ENCODE data around the gene MED10.
"Not testable (repeated sequence)": the region's sequence is repeated elsewhere in the genome, so short reads cannot be mapped to it uniquely, and the experiment has no call there.

The MED10 gene

DNA sequence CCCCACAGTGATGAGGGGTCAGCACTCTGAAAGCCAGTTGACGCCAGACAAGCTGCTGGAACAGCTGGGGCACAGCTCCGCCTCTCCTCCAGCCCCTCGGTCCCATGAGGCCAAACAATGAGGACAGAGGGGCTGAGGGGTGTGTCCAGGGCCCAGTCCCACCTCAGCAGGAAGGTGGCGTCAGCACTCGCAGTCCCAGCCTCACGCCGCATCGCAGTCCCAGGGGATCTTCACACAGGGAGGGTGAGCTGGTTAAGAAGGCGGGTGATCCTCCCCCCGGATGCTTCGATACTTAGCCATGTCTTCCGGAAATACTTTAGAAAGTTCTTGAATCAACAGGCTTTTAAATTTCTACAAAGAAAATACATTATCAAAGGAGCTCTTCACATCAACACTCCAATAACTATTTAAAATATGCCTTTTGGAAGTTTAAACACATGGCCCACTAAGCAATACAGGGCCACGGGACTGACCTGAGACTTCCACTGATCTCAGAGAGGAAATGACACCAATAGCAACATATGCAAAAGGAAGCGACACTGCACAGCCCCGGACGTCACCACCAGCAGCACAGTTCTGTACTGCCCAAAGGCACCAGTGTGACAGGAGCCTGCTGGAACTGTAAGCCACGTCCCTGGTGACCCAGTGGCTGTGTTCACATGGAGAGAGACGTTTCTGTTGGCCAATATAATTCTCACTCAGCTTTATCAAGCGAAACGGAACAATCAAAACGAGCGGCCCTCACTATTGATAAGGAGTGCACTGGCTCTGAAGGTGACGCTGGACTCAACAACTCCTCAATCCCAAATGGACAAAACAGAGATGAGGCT lies 5.9 kb downstream of the MED10 start:
- DNase-seq (ENCODE audit: low read depth), result no peak

DNA sequence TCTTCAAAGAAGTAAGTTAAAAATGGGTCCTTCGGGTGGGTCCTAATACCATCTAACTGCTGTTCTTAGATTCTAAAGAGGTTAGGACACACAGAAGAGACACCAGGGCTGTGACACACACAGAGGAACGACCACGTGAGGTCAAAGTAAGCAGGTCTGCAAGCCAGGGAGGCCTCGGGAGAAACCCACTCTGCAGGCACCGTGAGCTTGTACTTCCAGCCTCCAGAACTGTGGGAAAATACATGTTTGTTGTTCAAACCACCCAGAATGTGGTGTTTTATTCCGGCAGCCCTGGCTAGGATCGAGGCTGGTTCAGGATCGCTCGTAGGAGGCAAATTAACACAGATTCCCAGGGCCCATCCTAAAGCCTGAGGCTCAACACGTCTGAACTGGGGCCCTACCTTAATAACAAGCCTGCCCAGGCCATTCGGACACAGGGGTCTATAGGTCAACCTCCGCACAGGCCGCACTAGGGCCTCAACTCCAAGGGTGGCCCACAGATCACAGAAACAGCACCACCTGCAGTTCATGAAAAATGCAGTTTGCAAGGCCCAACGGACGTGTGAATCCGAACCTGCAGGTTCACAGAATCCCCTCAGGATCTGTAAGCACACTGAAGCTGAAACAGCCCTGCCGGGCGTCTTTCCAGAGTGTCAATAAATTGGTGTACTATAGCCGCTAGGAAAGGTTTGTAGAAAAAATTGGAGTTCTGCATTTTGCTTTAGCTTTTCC lies 7.1 kb downstream of the MED10 start:
- DNase-seq (ENCODE audit: low read depth), result no peak

DNA sequence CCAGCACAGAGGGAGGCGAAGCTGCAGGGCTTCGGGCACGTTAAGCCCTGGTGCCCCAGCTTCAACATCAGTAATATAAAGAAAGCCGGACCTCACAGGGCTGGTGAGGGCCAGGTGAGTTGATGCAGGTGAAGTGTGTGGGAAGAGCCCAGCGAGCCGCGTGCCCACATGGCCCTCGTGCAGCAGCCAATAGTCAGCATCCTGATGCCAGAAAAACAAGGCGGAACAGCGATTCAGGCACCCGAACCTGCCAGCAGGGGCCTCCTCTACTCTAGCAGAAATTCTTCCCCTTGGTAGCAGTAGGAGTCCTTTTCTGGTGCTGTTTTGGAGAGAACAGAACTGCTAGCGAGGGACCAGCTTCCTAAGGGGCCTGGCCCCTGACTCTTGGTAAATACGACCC lies 7.8 kb downstream of the MED10 start:
- DNase-seq (ENCODE audit: low read depth), result no peak

DNA sequence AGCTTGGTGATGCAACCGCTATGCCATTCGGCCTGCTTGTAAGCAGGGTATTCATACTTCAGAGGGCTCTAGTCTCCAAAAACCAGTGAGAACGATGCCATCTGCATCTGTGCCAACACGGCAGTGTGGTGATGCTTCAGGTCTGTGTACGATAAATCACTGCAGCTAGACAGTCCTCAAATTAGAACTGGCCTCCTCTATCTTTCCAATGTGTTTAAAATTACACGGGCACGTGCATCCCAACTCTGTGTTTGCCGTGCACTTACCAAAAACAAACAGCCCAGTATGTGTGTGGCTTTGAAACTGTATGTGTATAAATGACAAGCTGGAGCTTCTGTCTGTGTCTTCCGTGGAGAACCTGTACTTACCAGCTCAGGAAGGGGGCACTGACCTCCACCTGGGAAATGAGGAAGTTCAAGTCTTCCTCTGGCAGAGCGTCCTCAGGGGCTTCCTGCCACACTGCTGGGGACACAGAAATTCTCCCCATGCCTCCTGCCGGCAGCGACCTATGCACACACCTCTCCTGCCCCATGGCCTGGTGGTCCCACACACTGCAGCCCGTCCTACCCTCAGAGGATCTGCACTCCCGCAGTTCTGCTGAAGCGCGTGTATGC lies 12.3 kb downstream of the MED10 start:
- DNase-seq (ENCODE audit: low read depth), result no peak

DNA sequence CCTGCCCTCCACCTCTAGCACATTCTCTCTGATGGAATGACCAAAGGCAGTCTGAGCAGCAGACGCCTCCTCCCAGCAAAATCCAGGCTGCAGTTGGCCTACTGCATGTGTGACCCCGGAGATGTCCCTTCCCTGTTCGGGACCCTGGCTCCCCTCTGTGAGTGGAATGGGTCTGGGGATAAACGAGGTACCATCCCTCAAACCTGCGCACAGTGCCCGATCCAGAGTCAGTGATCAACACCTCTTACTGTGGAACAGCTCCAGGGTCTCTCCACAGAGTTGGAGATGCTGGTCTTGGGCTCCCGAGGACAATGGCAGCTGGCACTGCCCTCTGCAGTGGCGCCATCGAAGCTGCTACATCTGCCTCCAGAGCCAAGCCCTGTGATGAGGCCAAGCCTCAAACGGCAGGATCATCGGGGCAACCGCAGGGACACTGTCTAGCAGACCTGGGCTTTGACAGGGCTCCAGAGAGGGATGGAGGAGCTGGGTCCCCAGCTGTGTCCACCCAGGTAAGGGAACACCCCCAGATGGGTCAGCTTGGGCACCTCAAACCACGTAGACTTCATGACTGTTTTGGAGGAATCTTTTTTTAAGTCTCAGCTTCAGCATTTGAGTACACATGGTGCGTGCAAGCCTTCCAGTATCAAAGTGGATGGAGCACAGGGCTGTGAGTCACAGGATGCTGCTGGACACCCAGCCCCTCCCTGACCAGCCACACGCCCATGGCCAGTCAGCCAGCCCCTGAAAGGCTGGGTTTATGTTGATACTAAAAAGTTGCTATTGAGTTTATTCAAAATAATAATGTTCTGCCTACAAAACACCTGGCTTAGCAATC lies 13.0 kb downstream of the MED10 start:
- DNase-seq (ENCODE audit: low read depth), result no peak

DNA sequence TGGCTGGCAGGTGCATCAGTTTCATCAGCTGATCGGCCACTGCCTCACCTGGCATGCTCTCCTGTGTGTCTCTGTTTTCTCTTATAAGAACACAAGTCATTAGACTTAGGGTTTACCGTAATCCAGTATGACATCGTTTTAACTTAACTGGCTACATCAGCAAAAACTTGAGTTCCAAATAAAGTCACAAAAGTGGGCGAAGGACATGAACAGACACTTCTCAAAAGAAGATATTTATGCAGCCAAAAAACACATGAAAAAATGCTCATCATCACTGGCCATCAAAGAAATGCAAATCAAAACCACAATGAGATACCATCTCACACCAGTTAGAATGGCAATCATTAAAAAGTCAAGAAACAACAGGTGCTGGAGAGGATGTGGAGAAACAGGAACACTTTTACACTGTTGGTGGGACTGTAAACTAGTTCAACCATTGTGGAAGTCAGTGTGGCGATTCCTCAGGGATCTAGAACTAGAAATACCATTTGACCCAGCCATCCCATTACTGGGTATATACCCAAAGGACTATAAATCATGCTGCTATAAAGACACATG lies 14.8 kb downstream of the MED10 start:
- DNase-seq (ENCODE audit: low read depth), result not testable (repeated sequence)

DNA sequence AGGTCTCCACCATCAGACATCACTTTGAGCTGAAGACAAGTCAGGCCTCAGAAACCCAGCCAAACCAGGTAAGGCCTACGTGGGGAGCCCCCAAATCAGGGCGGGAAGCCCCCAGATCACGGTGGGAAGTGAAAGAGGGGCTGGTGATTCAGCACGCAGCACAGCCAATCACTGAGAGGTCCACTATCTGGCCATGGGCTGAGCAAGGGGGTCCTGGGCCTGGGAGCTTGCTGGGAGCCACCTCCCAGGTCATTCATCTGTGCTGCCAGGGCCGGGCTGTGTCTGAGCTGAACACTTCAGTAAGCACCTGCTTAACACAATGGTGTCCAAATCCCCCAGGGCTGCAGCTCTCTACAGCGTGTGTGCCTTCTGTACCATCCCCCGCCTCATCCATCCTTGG lies 15.5 kb downstream of the MED10 start:
- no peak for DNase-seq (ENCODE audit: low read depth)

DNA sequence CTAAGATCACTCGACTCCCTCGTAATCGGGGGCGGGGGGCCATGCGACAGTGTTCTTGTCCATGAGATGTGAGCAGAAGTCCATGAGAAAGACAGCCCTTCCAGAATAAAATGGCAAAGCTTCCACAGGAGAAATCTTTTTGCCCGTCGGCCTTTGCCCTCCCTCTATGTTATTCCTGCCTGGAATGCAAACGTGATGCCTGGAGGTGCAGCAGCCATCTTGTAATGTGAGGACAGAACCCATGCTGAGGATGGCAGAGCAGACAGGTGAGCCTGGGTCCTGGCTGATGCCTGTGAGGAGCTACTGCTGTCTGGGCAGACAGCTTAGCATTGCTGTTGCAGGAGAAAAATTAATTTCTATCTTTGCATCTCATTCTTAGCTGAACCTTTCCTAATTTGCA lies 17.2 kb downstream of the MED10 start:
- no peak for DNase-seq (ENCODE audit: low read depth)

DNA sequence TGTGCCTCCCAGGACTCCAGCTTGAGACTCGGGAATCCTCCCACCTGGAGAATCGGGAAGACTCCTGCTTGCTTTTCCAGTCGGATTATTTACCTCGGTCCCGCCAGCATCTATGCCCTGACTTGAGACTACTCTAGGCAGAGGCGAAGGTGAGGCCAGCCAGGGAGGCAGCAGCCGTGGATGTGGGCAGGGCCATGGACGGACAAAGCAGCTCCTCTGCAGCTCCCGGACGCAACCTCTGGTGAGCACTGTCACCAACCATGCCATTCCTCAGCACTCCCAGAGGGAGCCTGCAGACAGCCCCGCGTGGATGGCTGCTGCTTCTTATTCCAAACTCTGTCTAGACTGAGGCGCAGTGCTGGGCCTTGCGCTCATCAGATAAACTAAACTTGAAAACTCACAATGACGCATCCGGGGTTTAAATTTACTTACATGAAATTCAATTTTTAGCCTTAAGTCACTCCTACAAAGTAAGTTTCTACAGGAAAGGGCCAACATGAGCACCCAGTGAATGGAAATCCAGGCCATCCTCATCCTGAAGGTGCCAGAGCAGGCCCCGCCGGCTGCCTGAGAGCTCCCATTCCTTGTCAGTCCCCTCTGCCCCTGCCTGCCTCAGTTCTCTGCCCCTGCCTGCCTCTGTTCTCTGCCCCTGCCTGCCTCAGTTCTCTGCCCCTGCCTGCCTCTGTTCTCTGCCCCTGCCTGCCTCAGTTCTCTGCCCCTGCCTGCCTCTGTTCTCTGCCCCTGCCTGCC lies 17.8 kb downstream of the MED10 start:
- no peak for DNase-seq (ENCODE audit: low read depth)

DNA sequence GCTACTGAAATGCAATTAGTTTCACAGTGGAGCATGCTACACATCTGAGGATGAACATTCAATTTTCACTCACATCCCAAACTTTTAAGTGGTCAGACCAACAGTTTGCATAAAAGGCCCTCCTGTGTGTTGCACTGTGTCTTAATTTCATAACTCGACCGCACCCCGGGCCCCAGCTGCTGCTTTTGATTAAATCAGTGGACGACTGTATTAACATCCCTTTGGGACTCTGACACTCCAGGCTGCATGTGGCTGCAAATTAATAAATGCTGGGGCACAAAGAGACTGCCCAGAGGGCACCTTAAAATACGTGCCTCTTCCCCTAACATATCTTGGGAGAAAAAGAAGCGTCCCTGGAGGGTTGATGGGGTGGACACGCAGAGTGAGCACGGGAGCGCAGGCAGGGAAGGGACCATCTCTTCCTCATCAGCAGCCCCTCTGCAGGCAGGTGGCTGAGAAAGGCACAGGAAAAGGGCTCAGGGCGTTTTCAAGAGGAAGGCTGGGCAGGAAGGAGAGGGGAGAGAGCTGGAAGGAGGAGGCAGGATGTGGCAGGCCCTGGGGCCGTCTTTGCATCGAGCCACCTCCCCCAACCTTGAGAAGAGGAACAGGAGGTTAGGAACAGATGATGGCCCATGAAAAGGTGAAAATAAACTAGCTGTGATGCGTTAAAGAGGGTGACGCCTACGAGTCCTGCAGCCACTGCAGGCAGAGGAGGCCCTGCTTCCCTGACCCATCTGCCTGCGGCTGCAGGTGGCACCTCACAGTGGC lies 18.6 kb downstream of the MED10 start:
- DNase-seq (ENCODE audit: low read depth), result no peak

DNA sequence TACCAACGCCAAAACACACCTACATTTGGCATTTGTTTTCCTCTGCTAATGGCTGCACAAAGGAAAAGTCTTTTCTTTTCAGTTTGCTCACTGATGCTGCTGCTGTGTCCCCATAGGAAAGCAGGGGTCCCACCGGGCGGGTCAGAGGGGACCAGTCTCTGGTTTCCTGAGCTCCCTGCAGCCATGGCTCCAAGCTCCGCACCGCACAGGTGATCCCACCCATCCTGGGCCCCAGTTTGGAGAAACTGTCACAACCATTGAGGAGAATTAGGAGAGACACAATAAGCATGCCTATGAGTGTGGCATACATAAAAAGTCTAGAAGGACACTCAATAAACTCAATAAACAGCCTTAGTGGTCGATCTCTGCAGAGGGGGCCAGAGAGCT lies 19.9 kb downstream of the MED10 start:
- DNase-seq (ENCODE audit: low read depth), result no peak

DNA sequence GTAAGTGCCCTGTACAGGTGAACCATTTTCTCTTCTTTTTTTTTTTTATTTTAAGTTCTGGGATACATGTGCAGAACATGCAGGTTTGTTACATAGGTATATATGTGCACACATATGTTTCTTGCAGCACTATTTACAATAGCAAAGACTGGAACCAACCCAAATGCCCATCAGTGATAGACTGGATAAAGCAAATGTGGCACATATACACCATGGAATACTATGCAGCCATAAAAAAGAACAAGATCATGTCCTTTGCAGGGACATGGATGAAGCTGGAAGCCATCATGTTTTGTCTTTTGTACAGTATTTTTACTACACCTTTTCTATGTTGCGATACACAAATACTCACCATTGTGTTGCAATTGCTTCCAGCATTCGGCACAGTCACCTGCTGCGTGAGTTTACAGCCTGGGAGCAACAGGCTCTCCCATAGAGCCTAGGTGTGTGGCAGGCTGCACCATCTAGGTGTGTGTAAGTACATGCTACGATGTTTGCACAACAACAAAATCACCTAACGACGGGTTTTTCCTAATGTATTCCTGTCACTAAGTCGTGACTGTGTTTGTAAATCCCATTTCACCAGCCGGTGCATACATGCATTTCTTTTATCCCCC lies 20.4 kb downstream of the MED10 start:
- DNase-seq (ENCODE audit: low read depth), result not testable (repeated sequence)

DNA sequence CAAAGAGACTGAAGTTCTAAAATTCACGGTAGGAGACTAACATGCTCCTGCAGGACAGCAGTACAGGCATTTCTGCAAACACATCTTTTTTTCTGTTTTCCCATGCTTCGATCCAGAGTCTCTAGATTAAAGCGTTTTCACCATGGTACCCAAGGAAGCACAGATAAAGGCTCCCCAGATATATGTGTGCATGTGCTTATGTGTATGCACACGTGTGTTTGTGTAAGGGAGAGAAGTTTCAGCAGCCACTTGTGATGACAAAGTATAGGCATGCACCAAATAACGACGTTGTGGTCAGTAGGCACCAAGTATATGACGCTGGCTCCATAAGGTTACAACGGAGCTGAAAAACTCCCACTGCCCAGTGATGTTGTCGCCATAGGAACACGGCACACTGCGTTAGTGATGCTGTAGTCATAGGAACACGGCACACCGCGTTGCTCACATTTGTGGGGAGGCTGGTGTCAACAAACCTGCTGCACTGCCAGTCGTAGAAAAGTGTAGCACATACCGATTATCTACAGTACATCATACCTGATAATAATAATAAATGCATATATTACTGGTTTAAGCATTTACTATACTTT lies 21.7 kb downstream of the MED10 start:
- no peak for DNase-seq (ENCODE audit: low read depth)

DNA sequence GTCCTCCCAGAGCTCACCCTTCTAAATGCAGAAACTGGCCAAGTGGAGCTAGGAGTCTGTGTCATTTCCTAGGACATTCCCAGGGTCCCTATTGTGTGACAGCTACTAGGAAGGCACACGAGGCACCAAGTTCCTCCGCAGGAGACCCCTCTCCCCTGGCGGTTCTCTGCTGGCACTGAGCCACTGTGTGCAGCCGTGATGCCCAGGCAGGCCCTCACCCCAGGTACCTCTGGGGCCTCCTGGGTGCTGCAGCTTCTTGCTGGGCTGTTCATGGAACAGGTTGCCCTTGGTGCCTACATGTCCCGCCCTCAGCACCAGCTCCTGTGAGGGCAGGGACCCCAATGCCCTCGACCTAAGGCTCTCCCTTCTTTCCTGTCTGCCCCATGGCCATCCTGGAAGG lies 23.1 kb downstream of the MED10 start:
- DNase-seq (ENCODE audit: low read depth), result no peak

DNA sequence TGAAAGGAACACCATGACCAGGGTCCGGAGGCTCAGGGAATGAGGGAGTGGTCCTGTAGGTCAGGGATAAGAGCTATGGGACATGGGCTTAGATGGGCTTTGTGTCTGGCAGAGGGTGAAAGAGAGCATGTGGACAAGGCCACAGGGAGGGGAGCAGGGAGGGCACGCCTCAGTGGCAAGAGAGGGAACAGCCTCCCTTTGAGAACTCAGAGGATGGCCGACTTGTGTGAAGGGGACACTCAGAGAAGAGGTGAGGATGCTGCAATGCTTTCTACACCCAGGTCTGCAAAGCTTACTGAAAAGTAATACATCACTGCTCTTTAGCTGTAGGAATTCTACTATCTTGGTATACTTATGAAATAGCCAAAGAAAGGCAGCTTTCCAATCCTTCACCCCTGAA lies 23.5 kb downstream of the MED10 start:
- DNase-seq (ENCODE audit: low read depth), result no peak

DNA sequence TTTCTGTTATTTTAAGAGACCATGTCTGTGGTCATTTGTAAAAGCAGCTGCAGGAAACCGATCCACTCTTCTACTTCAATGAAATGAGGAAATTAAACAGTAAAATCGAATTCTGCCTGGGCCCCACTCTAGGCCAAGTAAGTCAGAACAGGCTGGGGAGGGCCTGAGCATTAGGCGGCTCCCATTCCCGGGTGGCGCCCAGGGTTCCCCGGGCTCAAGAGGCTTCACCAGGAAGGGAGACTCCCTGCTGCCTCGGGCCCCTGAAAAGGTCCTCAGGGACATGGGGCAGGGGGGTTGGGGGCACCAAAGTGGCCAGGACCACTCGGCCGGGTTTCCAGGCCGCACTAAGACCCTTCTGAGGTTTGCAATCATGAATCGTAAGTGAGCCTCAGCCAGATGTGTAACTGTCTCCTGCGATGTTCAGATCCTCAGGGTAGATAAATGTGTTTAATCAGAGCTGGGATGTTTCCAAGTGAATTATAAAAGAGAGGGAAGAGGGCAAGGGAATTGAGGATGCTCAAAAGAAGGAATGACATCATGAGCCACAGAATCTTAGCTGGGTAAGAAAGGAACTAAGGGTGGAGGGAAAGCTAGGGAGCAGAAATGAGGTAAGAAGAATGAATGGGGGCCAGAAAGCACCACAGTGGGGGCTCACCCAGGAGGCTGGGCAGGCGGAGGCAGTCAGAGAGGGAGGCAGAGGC lies 24.6 kb downstream of the MED10 start:
- DNase-seq (ENCODE audit: low read depth), result no peak

DNA sequence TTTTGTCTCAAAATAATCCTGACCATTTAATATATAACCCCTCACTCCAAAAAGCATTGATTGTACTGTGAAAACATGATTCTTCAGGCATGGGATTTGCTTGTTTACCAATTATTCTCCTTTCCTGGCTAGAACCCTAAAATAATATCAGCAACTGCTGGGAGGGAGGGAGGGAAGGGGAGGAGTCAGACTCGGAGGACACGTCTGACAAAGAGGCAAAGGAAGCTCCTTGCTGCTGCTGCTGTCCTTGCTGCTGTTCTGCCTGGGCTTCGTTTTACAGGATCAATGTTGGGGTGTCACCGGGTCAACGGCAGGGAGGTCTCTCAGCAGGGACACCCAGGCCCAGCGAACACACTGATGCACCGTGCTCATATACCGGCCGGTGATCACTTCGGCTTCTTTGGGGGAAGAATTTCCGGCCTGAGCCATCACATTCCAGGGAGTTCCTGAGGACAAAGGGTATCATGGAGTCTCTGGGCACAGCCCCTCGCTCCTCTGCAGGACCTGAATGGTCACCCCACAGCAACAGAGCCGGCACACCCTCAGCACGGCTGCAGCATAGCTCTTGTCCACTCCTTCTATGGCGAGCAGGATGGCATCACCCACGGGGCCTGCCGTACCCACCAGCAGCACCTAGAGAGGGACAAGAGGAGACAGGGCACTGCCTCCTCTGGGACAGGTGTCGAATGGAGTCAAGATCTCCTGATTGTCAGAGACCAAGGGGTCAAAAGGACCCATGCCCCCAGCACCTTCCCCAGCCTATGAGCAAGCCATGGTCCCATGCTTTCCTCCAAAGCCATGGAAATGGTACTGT lies 27.9 kb downstream of the MED10 start:
- no peak for DNase-seq (ENCODE audit: low read depth)

DNA sequence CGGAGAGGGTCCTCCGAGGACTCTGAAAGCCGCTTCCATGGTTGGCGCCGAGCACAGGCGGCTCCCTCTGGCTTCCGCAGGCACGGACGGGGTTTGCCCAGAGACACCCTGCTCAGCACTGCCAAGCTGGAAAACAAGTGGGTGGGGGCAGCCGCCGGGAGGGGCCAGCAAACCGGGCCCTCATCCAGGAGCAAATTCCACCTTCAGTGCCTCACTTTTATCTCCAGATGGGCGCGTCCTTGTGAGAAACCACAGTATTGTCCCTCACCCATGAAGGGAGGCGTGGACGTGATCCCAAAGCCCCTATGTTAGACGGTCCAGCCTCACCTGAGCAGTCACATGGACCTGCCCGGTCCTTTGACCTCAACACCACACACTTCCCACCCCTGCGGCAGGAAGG lies 29.0 kb downstream of the MED10 start:
- no peak for DNase-seq (ENCODE audit: low read depth)

Data from stimulated activated CD8-positive, alpha-beta memory T cell treated with anti-CD3 and anti-CD28 coated beads, Interleukin-7, amount 100 ng/mL, for 24 hours (primary cell).